GM21717 (cell line): ENCODE measurements around the gene C9orf78.

Experiments
- ATAC-seq: cut with Tn5 transposase; IDR thresholded peaks from one replicate; pipeline ENCODE4 v1.9.1; 2021; ENCODE audit warnings: mild to moderate bottlenecking, moderate library complexity; ENCODE audit not compliant: unreplicated experiment

C9orf78 gene

GRCh38 chr9:129835128-129835859, at the start of gene C9orf78, which contains the start of gene USP20:
TSS of gene C9orf78 (minus strand) at chr9:129835275. CDS start at chr9:129835221, 54 bp downstream.
TSS of gene USP20 (plus strand) at chr9:129835458. CDS start at chr9:129852556, 17,098 bp downstream.
- peak; percentile 88 for ATAC-seq

GRCh38 chr9:129884220-129885017, 49.3 kb upstream of the C9orf78 start:
- ATAC-seq, result peak; percentile 37

GRCh38 chr9:129881547-129882324, 46.7 kb upstream of the C9orf78 start:
- no peak for ATAC-seq

GRCh38 chr9:129880654-129881546, 45.8 kb upstream of the C9orf78 start:
- no peak for ATAC-seq

- ATAC-seq, result no peak
These were observed 45.0 kb upstream of the C9orf78 start for GRCh38 chr9:129879991-129880653.

GRCh38 chr9:129879103-129879699, 44.1 kb upstream of the C9orf78 start:
- no peak for ATAC-seq

- no peak for ATAC-seq
These were observed 43.2 kb upstream of the C9orf78 start for GRCh38 chr9:129878291-129878690.

- ATAC-seq, result no peak
These were observed 41.7 kb upstream of the C9orf78 start for GRCh38 chr9:129876815-129877214.

GRCh38 chr9:129875687-129876395, 40.8 kb upstream of the C9orf78 start:
- no peak for ATAC-seq

GRCh38 chr9:129875181-129875611, 40.1 kb upstream of the C9orf78 start:
- no peak for ATAC-seq

- ATAC-seq, result no peak
These were observed 39.4 kb upstream of the C9orf78 start for GRCh38 chr9:129874261-129875101.

- no peak for ATAC-seq
These were observed 38.6 kb upstream of the C9orf78 start for GRCh38 chr9:129873563-129874190.

- no peak for ATAC-seq
These were observed 36.0 kb upstream of the C9orf78 start for GRCh38 chr9:129871046-129871445.

- no peak for ATAC-seq
These were observed 34.8 kb upstream of the C9orf78 start for GRCh38 chr9:129869585-129870501.

- no peak for ATAC-seq
These were observed 33.9 kb upstream of the C9orf78 start for GRCh38 chr9:129868872-129869486.
